Nephron (organoid): ENCODE results near the gene KRT80.

Experiments used
- H3K27ac Mint-ChIP-seq, 3 experiments: 2 replicates each; pipeline ENCODE4 v1.8.0; 2020; ENCODE audit warnings: mixed read lengths in 3 of 3, mild to moderate bottlenecking in 2 of 3, moderate library complexity in 1 of 3
- H3K27me3 Mint-ChIP-seq: 2 replicates; pipeline ENCODE4 v1.8.0; 2021; ENCODE audit warnings: low read depth, mild to moderate bottlenecking, moderate library complexity, mixed read lengths
- H3K36me3 Mint-ChIP-seq: 2 replicates; pipeline ENCODE4 v1.8.0; 2020; ENCODE audit warnings: low read depth, mixed read lengths
- H3K4me1 Mint-ChIP-seq: 2 replicates; pipeline ENCODE4 v1.8.0; 2020; ENCODE audit warnings: mixed read lengths
- H3K4me3 Mint-ChIP-seq, 3 experiments: 2 replicates each; pipeline ENCODE4 v1.8.0; 2020; ENCODE audit warnings: mild to moderate bottlenecking in 3 of 3, mixed read lengths in 3 of 3, moderate library complexity in 2 of 3
- H3K9me3 Mint-ChIP-seq: 2 replicates; pipeline ENCODE4 v1.8.0; 2020; ENCODE audit warnings: mixed read lengths
- TF ChIP-seq, protein P1 (sequence below), 3 experiments: fragments of 200-600 bp; sonication (generic); IDR thresholded peaks; one replicate each; pipeline ENCODE4 v1.5.0; 2021; ENCODE audit warnings: antibody characterized with exemption in 3 of 3; ENCODE audit not compliant: unreplicated experiment in 3 of 3

Gene KRT80

DNA sequence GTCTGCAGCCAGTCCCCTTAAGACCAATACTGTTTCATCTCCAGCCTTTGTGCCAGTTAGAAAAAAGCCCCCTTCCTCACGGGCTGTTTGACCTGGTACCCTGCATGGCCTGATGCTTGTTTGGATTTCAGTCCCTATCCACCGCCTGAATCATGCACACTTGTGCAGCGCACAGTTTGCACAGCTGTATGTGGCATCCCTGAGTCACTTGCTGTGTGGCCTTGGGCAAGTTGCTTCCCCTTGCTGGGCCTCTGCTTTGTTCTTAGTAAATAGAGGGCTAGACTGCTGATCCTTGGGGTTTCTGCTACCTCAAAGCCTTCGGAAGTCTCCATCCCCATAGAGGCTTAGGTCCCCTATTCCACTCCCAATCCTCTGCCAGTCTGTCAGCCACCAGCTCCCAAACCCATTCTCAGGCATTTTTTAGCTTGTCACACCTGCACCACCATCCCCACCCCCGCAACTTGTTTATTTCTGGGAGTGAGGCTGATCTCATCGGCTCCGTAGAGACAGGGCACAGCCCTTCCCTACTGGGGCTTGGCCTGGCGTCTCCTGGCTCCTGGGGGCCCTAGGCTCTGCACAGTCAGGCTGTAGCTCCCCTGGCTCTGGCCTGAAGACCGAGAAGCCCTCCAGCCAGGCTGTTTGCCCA, 8.8 kb downstream of the KRT80 start:
- H3K9me3 Mint-ChIP-seq: no peaks in the 10 kb centered on the region
- no peaks in the 10 kb centered on the region for H3K36me3 Mint-ChIP-seq
- peaks cover 62% of the 10 kb centered on the region for H3K4me1 Mint-ChIP-seq
- peaks cover 19% of the 10 kb centered on the region for H3K27me3 Mint-ChIP-seq
- H3K27ac Mint-ChIP-seq: peak overlapping the region in 2 of 3 experiments; percentile 76 to 84
- H3K4me3 Mint-ChIP-seq: no peak overlapping the region
- TF ChIP-seq, protein P1, sequence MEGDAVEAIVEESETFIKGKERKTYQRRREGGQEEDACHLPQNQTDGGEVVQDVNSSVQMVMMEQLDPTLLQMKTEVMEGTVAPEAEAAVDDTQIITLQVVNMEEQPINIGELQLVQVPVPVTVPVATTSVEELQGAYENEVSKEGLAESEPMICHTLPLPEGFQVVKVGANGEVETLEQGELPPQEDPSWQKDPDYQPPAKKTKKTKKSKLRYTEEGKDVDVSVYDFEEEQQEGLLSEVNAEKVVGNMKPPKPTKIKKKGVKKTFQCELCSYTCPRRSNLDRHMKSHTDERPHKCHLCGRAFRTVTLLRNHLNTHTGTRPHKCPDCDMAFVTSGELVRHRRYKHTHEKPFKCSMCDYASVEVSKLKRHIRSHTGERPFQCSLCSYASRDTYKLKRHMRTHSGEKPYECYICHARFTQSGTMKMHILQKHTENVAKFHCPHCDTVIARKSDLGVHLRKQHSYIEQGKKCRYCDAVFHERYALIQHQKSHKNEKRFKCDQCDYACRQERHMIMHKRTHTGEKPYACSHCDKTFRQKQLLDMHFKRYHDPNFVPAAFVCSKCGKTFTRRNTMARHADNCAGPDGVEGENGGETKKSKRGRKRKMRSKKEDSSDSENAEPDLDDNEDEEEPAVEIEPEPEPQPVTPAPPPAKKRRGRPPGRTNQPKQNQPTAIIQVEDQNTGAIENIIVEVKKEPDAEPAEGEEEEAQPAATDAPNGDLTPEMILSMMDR (IDR thresholded peaks at IDR 0.05; ENCODE audit: unreplicated experiment in 3 of 3): no peak

DNA sequence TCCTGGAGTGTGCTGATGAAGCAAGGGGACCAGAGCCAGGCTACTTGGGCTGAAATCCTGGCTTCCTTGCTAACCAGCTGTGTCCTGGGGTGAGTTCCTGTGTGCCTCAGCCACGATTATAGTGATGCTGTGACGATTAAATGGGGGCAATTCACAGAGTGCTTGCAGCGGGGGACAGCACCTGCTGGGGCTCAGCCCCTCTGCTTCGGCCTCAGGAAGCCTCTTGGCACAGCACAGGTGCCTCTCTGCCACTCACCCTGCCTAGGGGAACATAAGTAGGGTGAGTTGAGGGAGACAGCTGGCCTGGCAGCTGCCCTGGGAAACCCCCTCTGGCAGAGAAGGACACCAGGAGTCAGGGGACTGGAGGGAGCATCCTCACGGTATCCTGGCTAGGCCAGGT, 9.4 kb downstream of the KRT80 start:
- Mint-ChIP-seq H3K4me3 (no peak overlapping the region), H3K27me3 (peaks cover 19% of the 10 kb centered on the region), H3K9me3 (no peaks in the 10 kb centered on the region), H3K36me3 (no peaks in the 10 kb centered on the region), H3K4me1 (peaks cover 66% of the 10 kb centered on the region), H3K27ac (peak overlapping the region in 2 of 3 experiments; percentile 92 to 96)
- TF ChIP-seq, protein P1 (IDR thresholded peaks at IDR 0.05; ENCODE audit: unreplicated experiment in 3 of 3): no peak

DNA sequence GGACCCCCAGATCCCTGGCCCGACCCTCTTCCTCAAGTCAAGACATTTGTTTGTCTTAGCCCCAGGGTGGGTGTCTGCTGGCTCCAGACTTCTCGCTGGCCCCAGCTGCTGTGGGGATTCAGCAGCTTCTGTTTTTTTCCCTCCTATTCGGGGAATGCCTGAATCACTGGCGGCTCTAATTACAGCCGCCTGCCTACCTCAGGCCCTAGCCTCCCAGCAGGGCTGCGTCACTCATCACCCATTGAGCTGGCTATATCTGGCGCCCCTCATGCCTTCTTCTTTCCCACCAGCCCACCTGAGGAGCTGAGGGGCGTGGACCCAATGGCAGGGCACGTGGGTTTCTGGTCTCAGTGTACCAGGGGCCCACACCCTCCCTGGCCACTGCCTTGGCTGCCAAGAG, 10.1 kb downstream of the KRT80 start:
- peak overlapping the region; percentile 90 to 96 (median 92) for H3K27ac Mint-ChIP-seq
- TF ChIP-seq, protein P1 (IDR thresholded peaks at IDR 0.05; ENCODE audit: unreplicated experiment in 3 of 3): no peak
- H3K4me1 Mint-ChIP-seq: peaks cover 68% of the 10 kb centered on the region
- peak overlapping the region in 2 of 3 experiments; percentile 31 to 69 for H3K4me3 Mint-ChIP-seq
- H3K36me3 Mint-ChIP-seq: no peaks in the 10 kb centered on the region
- H3K27me3 Mint-ChIP-seq: peaks cover 19% of the 10 kb centered on the region
- no peaks in the 10 kb centered on the region for H3K9me3 Mint-ChIP-seq

DNA sequence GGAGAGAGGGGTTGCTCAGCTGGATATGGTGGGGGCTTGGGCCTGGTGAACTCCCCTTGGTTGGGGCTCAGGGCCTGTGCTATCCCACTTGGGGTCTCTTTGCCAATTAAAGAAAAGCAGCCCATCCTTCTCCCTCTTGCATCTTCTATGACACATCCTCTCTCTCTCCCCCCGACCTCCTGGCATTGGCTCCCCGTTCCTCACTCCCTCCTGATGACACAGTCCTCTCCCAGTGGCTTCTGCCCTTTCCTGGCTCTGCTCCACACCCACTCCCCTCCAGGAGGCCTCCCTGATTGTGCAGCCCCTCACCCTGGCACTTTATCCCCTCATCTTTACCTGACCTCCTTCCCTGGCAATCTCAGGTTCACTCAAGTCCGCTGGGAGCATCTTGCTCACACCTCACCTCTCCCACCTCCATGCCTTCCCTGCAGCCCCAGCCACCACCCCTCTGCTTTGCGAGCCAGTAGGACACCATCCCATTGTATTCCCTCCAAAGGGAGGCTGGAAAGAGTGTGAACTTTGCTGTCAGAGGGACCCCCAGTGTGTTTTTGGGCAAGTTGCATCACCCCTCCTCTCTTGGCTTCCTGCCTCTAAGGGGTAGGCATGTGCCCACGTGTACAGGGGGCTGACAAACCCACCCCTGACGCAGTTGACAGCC, 10.7 kb downstream of the KRT80 start:
- peaks cover 19% of the 10 kb centered on the region for H3K27me3 Mint-ChIP-seq
- H3K36me3 Mint-ChIP-seq: no peaks in the 10 kb centered on the region
- peak overlapping the region; percentile 90 to 96 (median 92) for H3K27ac Mint-ChIP-seq
- H3K4me3 Mint-ChIP-seq: peak overlapping the region in 1 of 3 experiments; percentile 69
- TF ChIP-seq, protein P1 (IDR thresholded peaks at IDR 0.05; ENCODE audit: unreplicated experiment in 3 of 3): no peak
- no peaks in the 10 kb centered on the region for H3K9me3 Mint-ChIP-seq
- H3K4me1 Mint-ChIP-seq: peaks cover 66% of the 10 kb centered on the region

DNA sequence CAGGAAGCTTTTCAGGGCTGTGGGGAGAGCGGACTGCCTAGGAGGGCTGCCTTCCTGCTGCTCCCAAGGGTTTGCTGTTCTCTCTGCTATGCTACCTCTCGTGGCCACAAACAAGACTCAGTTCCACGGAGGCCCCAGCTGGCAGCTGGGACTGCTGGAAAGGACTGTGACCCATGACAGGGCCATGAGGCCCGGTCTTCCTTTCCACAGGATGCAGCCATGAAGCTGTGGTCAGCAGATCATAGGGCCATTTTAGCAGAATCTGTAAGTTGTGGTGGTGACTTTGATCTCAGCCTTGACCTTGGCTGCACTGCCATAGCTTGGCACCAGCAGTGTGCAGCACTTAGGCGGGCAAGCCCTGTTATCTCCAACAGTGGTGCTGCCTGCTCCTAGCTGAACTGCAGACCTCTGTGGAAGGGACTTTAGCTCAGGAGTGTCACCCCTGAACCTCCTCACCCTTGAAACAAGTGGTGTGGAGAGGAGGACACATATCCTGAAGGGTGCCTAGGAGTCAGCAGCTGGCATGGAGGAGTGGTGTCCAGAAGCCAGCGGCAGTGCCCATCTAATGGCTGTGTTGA, 12.3 kb downstream of the KRT80 start:
- Mint-ChIP-seq H3K36me3 (no peaks in the 10 kb centered on the region), H3K9me3 (peaks cover 2% of the 10 kb centered on the region), H3K4me1 (peaks cover 68% of the 10 kb centered on the region), H3K27me3 (peaks cover 18% of the 10 kb centered on the region), H3K27ac (peak overlapping the region in 2 of 3 experiments; percentile 15 to 29), H3K4me3 (no peak overlapping the region)
- TF ChIP-seq, protein P1 (IDR thresholded peaks at IDR 0.05; ENCODE audit: unreplicated experiment in 3 of 3): no peak
